Neuronal stem cell (in vitro differentiated cells): ENCODE measurements around the gene C19orf25.
"Not testable (repeated sequence)": the region's sequence is repeated elsewhere in the genome, so short reads cannot be mapped to it uniquely, and the experiment has no call there.

ENCODE experiments used
- DNase-seq: peaks from one replicate; pipeline ENCODE4 v3.0.0-alpha.2; 2013; ENCODE audit warnings: low spot score
- H2AFZ ChIP-seq: one replicate; pipeline ENCODE4 v1.6.1; 2013; ENCODE audit warnings: mild to moderate bottlenecking, low read length, inconsistent platforms
- H2AK5ac ChIP-seq: 2 replicates; pipeline ENCODE4 v1.6.1; 2013; ENCODE audit warnings: low read depth, mild to moderate bottlenecking, inconsistent platforms, low read length, moderate library complexity, mixed read lengths
- H2BK120ac ChIP-seq: 2 replicates; pipeline ENCODE4 v1.6.1; 2013; ENCODE audit warnings: low read depth, mild to moderate bottlenecking, inconsistent platforms, low read length, moderate library complexity, mixed read lengths
- H2BK12ac ChIP-seq: one replicate; pipeline ENCODE4 v1.6.1; 2013; ENCODE audit warnings: low read length, inconsistent platforms
- H2BK15ac ChIP-seq: 2 replicates; pipeline ENCODE4 v1.6.1; 2013; ENCODE audit warnings: mild to moderate bottlenecking, low read length, inconsistent platforms, mixed read lengths
- H2BK5ac ChIP-seq: one replicate; pipeline ENCODE4 v1.6.1; 2013; ENCODE audit warnings: inconsistent platforms, mild to moderate bottlenecking, low read length, moderate library complexity
- H3K14ac ChIP-seq: one replicate; pipeline ENCODE4 v1.6.1; 2013; ENCODE audit warnings: low read length, inconsistent platforms
- H3K18ac ChIP-seq: 2 replicates; pipeline ENCODE4 v1.6.1; 2013; ENCODE audit warnings: low read length, inconsistent platforms
- H3K23ac ChIP-seq: 2 replicates; pipeline ENCODE4 v1.6.1; 2013; ENCODE audit warnings: low read depth, mild to moderate bottlenecking, mixed read lengths, low read length, inconsistent platforms; ENCODE audit not compliant: poor library complexity
- H3K27ac ChIP-seq: replicated peaks from 3 replicates; pipeline ENCODE4 v1.5.1; 2013; ENCODE audit warnings: low read length, inconsistent platforms
- H3K27me3 ChIP-seq, 3 experiments: 2 replicates each; pipeline ENCODE4 v1.6.1; 2013; ENCODE audit warnings: low read length in 3 of 3, mild to moderate bottlenecking in 2 of 3, inconsistent platforms in 1 of 3, low read depth in 1 of 3, mixed read lengths in 1 of 3, moderate library complexity in 1 of 3; ENCODE audit not compliant: control insufficient read depth in 3 of 3, insufficient read depth in 3 of 3
- H3K36me3 ChIP-seq, 2 donors: replicated peaks in 1 of 2; 2 replicates each; pipeline ENCODE4 v1.6.1; 2013; ENCODE audit warnings: low read length in 2 of 2; ENCODE audit not compliant: control insufficient read depth in 2 of 2, insufficient read depth in 2 of 2
- H3K4ac ChIP-seq: 2 replicates; pipeline ENCODE4 v1.6.1; 2013; ENCODE audit warnings: inconsistent platforms, mild to moderate bottlenecking, low read length, moderate library complexity
- H3K4me1 ChIP-seq, 2 donors: 1 replicate in 1 of 2; 2 replicates in 1 of 2; pipeline ENCODE4 v1.6.1; 2013; ENCODE audit warnings: low read length in 2 of 2, low read depth in 1 of 2; ENCODE audit not compliant: control insufficient read depth in 2 of 2, insufficient read depth in 1 of 2
- H3K4me2 ChIP-seq: one replicate; pipeline ENCODE4 v1.6.1; 2013; ENCODE audit warnings: mild to moderate bottlenecking, low read length, inconsistent platforms; ENCODE audit not compliant: insufficient read depth, poor library complexity, severe bottlenecking
- H3K4me3 ChIP-seq, 2 donors: 2 replicates each; pipeline ENCODE4 v1.5.1; 2013; ENCODE audit warnings: low read length in 2 of 2, mild to moderate bottlenecking in 2 of 2, inconsistent platforms in 1 of 2, moderate library complexity in 1 of 2
- H3K79me1 ChIP-seq: one replicate; pipeline ENCODE4 v1.6.1; 2013; ENCODE audit warnings: low read depth, mild to moderate bottlenecking, inconsistent platforms, low read length, moderate library complexity
- H3K9ac ChIP-seq: one replicate; pipeline ENCODE4 v1.6.1; 2013; ENCODE audit warnings: mild to moderate bottlenecking, low read depth, low read length, inconsistent platforms; ENCODE audit not compliant: poor library complexity
- H3K9me3 ChIP-seq, 2 donors: replicated peaks in 1 of 2; 2 replicates each; pipeline versions ENCODE3 to v1.6.1; 2013; ENCODE audit warnings: low read length in 2 of 2, mild to moderate bottlenecking in 2 of 2, inconsistent platforms in 1 of 2, low read depth in 1 of 2, mixed read lengths in 1 of 2, moderate library complexity in 1 of 2; ENCODE audit not compliant: control insufficient read depth in 2 of 2, insufficient read depth in 1 of 2
- H4K8ac ChIP-seq: one replicate; pipeline ENCODE4 v1.6.1; 2013; ENCODE audit warnings: low read depth, mild to moderate bottlenecking, inconsistent platforms, low read length, moderate library complexity
- H4K91ac ChIP-seq: one replicate; pipeline ENCODE4 v1.6.1; 2013; ENCODE audit warnings: low read length, low read depth, mild to moderate bottlenecking, inconsistent platforms; ENCODE audit not compliant: poor library complexity
- WGBS, 2 donors: extraction: QIAGEN DNeasy Blood & Tissue Kit; methylation state at CpG; one replicate each; pipeline ENCODE4 v1.1.7; 2013; ENCODE audit warnings: missing lambda C conversion rate in 2 of 2, mixed read lengths in 1 of 2; ENCODE audit not compliant: insufficient read length in 2 of 2, insufficient replicate concordance in 1 of 2; ENCODE audit errors: extremely low coverage in 2 of 2; 5-methylcytosine and 5-hydroxymethylcytosine counted together

The C19orf25 gene

DNA sequence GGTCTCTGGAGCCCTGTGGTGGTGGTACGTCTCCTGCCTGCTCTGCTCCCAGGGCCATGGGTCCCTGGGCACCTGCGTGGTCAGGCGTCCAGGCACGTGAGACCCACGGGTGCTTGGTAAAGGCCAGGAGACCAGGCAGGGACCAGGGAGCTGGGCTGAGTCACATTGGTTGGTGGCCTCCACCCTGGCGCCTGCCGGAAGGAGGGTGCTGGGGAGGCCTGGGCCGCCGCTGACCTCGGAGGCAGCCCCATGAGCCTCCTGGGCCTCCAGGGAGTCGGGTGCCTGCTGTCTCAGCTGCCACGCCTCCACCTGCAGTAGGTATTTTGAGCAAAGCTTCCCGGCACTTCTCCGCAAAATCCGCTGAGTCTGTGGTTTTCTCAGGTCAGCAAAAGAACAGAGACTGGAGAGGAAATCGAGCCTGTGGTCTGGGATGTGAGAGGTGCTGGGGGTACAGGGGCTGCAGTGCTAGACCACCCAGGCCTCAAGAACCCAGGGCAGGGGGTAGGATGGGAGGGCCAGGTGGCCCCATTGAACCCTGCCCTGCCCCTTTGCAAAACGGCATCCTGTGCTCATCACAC lies 41.3 kb upstream of the C19orf25 start:
- Histone ChIP-seq H2BK12ac (peak overlapping the region; percentile 73), H3K23ac (no peak overlapping the region), H3K27me3 (peaks cover 8 to 66% (median 27%) of the 10 kb centered on the region in 3 experiments), H2AFZ (no peak overlapping the region), H4K91ac (no peak overlapping the region), H3K4me2 (no peak overlapping the region), H2AK5ac (peak overlapping the region; percentile 75), H3K4me3 (peak overlapping the region in 1 of 2 donors; percentile 52), H3K4ac (no peak overlapping the region), H3K4me1 (peaks cover 4 to 6% of the 10 kb centered on the region in 2 donors), H3K14ac (peak overlapping the region; percentile 56), H3K79me1 (peaks cover 2% of the 10 kb centered on the region), H3K18ac (peak overlapping the region; percentile 76), H3K27ac (no peak overlapping the region), H2BK120ac (no peak overlapping the region), H3K9ac (peak overlapping the region; percentile 44), H3K36me3 (no peaks in the 10 kb centered on the region), H3K9me3 (peaks cover 0 to 5% of the 10 kb centered on the region in 2 donors), H2BK15ac (peak overlapping the region; percentile 26), H2BK5ac (no peak overlapping the region), H4K8ac (peak overlapping the region; percentile 96)
- DNase-seq: no peak
- WGBS, 2 donors: no CpG with 5 or more reads among the region's 17 CpGs

DNA sequence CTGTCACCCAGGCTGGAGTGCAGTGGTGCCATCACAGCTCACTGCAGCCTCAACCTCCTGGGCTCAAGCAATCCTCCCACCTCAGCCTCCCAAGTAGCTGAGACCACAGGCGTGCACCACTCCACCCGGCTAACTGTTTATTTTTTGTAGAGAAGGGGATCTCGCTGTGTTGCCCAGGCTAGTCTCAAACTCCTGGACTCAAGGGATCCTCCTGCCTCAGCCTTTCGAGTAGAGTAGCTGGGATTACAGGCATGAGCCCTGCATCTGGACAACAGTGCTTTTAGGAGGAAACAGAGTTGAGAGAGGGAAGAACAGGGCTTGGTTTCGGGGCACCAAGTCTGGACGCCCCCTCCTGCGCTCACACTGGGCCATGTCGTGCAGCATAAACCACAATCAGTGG lies 40.8 kb upstream of the C19orf25 start:
- H3K4me1 ChIP-seq, H2BK5ac ChIP-seq, H3K23ac ChIP-seq, H3K27ac ChIP-seq, H3K79me1 ChIP-seq, H2BK12ac ChIP-seq, H3K36me3 ChIP-seq, H3K4ac ChIP-seq, H4K91ac ChIP-seq, DNase-seq, H2AFZ ChIP-seq, H2BK15ac ChIP-seq, H3K9me3 ChIP-seq, H2BK120ac ChIP-seq, H3K9ac ChIP-seq, H3K4me2 ChIP-seq: not testable (repeated sequence)
- H3K4me3 ChIP-seq: peak overlapping the region in 1 of 2 donors; percentile 52
- no CpG with 5 or more reads among the region's 8 CpGs for WGBS, 2 donors
- H2AK5ac ChIP-seq: peak overlapping the region; percentile 75
- peak overlapping the region; percentile 56 for H3K14ac ChIP-seq
- H3K18ac ChIP-seq: peak overlapping the region; percentile 76
- peak overlapping the region; percentile 96 for H4K8ac ChIP-seq
- H3K27me3 ChIP-seq: peaks cover 7 to 66% (median 22%) of the 10 kb centered on the region in 3 experiments

DNA sequence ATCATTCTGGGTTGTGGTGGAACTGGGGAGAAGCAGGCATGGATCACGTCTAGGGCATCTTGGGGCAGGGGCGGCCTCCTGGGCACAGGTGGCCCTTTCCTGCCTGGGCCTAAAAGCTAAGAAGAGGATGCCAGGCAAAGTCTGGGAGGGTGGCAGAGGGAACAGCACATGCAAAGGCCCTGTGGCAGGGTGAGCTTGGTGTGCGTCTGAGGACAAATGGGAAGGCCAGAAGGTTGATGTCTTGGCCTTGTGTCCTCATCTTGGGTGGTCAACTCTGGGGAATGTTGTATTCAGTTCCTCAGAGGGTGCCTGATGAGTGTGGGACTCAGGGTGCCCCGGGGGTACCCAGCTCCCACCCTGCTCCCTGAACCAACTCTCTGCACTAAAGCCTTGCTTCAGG lies 39.5 kb upstream of the C19orf25 start:
- Histone ChIP-seq H2BK12ac (no peak overlapping the region), H3K14ac (peak overlapping the region; percentile 67), H3K4ac (no peak overlapping the region), H3K79me1 (no peaks in the 10 kb centered on the region), H3K27me3 (peaks cover 0 to 66% (median 17%) of the 10 kb centered on the region in 3 experiments), H3K27ac (no peak overlapping the region), H2BK5ac (no peak overlapping the region), H4K91ac (no peak overlapping the region), H3K18ac (no peak overlapping the region), H3K4me3 (no peak overlapping the region), H4K8ac (no peak overlapping the region), H3K36me3 (no peaks in the 10 kb centered on the region), H3K4me2 (no peak overlapping the region), H2AK5ac (peak overlapping the region; percentile 41), H3K9me3 (peaks cover 0 to 4% of the 10 kb centered on the region in 2 donors), H3K4me1 (no peaks in the 10 kb centered on the region), H3K9ac (no peak overlapping the region), H2BK120ac (no peak overlapping the region), H2AFZ (no peak overlapping the region), H3K23ac (no peak overlapping the region), H2BK15ac (no peak overlapping the region)
- no CpG with 5 or more reads among the region's 4 CpGs for WGBS, 2 donors
- DNase-seq: no peak

DNA sequence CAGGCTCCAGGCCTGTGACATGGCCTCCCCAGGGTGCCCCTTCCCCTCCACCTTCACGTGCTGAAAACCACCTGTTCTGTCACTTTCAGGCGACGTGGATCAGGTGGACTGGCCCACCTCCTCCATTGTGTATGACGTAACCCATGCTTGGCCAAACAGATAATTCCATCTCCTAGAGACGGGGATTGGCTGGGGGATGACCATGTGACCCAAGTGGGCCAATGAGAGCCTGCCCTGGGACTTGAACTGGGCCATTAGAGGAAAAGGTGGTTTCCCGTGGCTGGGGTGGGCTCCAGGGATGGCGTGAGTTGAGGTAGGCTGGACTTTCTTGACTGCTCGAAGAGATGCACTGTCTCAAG lies 37.4 kb upstream of the C19orf25 start:
- Histone ChIP-seq H3K14ac (no peak overlapping the region), H4K8ac (no peak overlapping the region), H2BK15ac (no peak overlapping the region), H3K36me3 (no peaks in the 10 kb centered on the region), H3K9ac (no peak overlapping the region), H3K27ac (no peak overlapping the region), H3K18ac (no peak overlapping the region), H3K9me3 (peaks cover 0 to 6% of the 10 kb centered on the region in 2 donors), H3K23ac (no peak overlapping the region), H2AK5ac (peak overlapping the region; percentile 68), H2BK5ac (no peak overlapping the region), H4K91ac (no peak overlapping the region), H3K79me1 (no peaks in the 10 kb centered on the region), H3K4me1 (no peaks in the 10 kb centered on the region), H3K4ac (no peak overlapping the region), H2BK120ac (peak overlapping the region; percentile 28), H3K4me3 (no peak overlapping the region), H2BK12ac (no peak overlapping the region), H2AFZ (no peak overlapping the region), H3K27me3 (peaks cover 2 to 65% (median 25%) of the 10 kb centered on the region in 3 experiments), H3K4me2 (no peak overlapping the region)
- DNase-seq: no peak
- no CpG with 5 or more reads among the region's 8 CpGs for WGBS, 2 donors
